Measurements from ENCODE around the gene SPECC1.

GRCh38 chr17:20279631-20280030 lies 270.5 kb downstream of the SPECC1 start:
- no peak for TF ChIP-seq CTCF (IDR thresholded peaks at IDR 0.05; ENCODE audit: insufficient read depth, low read length)
- TF ChIP-seq SPI1 (IDR thresholded peaks at IDR 0.05; ENCODE audit: borderline replicate concordance, low read depth) = no peak

Measured in HL-60 (cell line).